Hepatocyte (in vitro differentiated cells): ENCODE measurements around the gene KIAA0930. TPM values are rescaled to one million over a fixed set of nuclear protein-coding genes. Genes with fewer than 3 reads are reported as not detected.

Experiments
- DNase-seq: peaks from one replicate; pipeline ENCODE4 v3.0.0-alpha.2; 2016; ENCODE audit warnings: low spot score
- H2AFZ ChIP-seq: fragments of 200-600 bp; sonication (generic); 2 replicates; pipeline ENCODE4 v1.6.0; 2016; ENCODE audit warnings: antibody characterized with exemption, mild to moderate bottlenecking
- H3K27ac ChIP-seq: fragments of 200-600 bp; sonication (generic); 2 replicates; pipeline ENCODE4 v1.5.1; 2016; ENCODE audit warnings: mild to moderate bottlenecking
- H3K27me3 ChIP-seq: fragments of 200-600 bp; sonication (generic); 2 replicates; pipeline ENCODE4 v1.6.1; 2016
- H3K36me3 ChIP-seq: fragments of 200-600 bp; sonication (generic); replicated peaks from 2 replicates; pipeline ENCODE4 v1.5.1; 2016; ENCODE audit warnings: low read depth; ENCODE audit not compliant: insufficient read depth
- H3K4me1 ChIP-seq: fragments of 200-600 bp; sonication (generic); 2 replicates; pipeline ENCODE4 v1.5.1; 2016; ENCODE audit warnings: mild to moderate bottlenecking, moderate library complexity; ENCODE audit not compliant: insufficient read depth
- H3K4me2 ChIP-seq: fragments of 200-600 bp; sonication (generic); 2 replicates; pipeline ENCODE4 v1.6.0; 2016
- H3K4me3 ChIP-seq: fragments of 200-600 bp; sonication (generic); 2 replicates; pipeline ENCODE4 v1.5.1; 2016; ENCODE audit warnings: mild to moderate bottlenecking
- H3K79me2 ChIP-seq: fragments of 200-600 bp; sonication (generic); 2 replicates; pipeline ENCODE4 v1.6.0; 2017; ENCODE audit warnings: mild to moderate bottlenecking
- H3K9me2 ChIP-seq: fragments of 200-600 bp; sonication (generic); replicated peaks from 2 replicates; pipeline ENCODE4 v1.6.0; 2017; ENCODE audit warnings: mild to moderate bottlenecking; ENCODE audit not compliant: insufficient read depth
- H3K9me3 ChIP-seq: fragments of 200-600 bp; sonication (generic); 2 replicates; pipeline ENCODE4 v1.5.1; 2016; ENCODE audit warnings: low read depth, mild to moderate bottlenecking
- H4K20me1 ChIP-seq: fragments of 200-600 bp; sonication (generic); 2 replicates; pipeline ENCODE4 v1.6.0; 2016; ENCODE audit warnings: mild to moderate bottlenecking; ENCODE audit not compliant: insufficient read depth, poor library complexity, severe bottlenecking
- EZH2 ChIP-seq: fragments of 200-600 bp; sonication (generic); IDR thresholded peaks from 2 replicates; pipeline ENCODE4 v1.6.1; 2016; ENCODE audit warnings: antibody characterized with exemption, mild to moderate bottlenecking, borderline replicate concordance
- EZH2phosphoT487 ChIP-seq: fragments of 200-600 bp; sonication (generic); IDR thresholded peaks from one replicate; pipeline ENCODE4 v1.6.1; 2018; ENCODE audit warnings: antibody characterized with exemption, mild to moderate bottlenecking, low read depth, moderate library complexity; ENCODE audit not compliant: unreplicated experiment, severe bottlenecking
- WGBS: methylation state at CpG from one replicate; pipeline ENCODE4 v1.1.6; 2016; ENCODE audit warnings: low lambda C conversion rate; ENCODE audit errors: missing lambda C conversion rate; 5-methylcytosine and 5-hydroxymethylcytosine counted together
- polyA plus RNA-seq: library from polyadenylated mRNA; unstranded; fragments of >200 nt; fragmentation: Nextera tagmentation; extraction: Ambion mirVana; gene quantifications from 2 replicates; pipeline ENCODE4 v1.2.1, GENCODE V29; 2016
- total RNA-seq: library from RNA; depleted of rRNA; stranded (reverse); fragments of >200 nt; gene quantifications from 2 replicates; pipeline ENCODE4 v1.2.3, GENCODE V29; 2014
- TF ChIP-seq, protein P1 (sequence below): fragments of 200-600 bp; sonication (generic); IDR thresholded peaks from 2 replicates; pipeline ENCODE4 v1.5.1; 2016; ENCODE audit warnings: antibody characterized with exemption, mild to moderate bottlenecking; ENCODE audit not compliant: poor library complexity

KIAA0930 gene
- total and polyA plus RNA-seq, 2 experiments from 2014 or later = 30.9 to 42.0 TPM

DNA sequence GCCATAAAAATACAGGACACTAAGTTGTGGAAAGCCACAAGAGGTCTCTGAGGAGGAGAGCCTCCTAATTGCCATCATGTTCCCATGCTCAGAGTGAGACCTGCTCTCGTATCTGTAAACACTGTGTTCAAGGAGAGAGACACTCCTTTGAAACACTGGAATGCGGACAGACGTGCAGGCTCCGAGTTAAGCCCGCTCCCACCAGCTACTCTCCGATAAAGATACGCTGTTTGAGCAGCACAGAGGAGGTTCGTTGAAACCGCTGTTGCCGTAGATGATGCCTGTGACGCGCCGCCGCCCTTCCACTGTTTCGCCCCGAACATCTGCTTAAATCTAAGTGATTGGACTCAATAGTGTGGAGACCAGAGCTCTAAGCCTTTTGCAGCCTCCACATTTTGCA is 51.9 kb downstream of the KIAA0930 start:
- H3K27me3 ChIP-seq = no peaks in the 10 kb centered on the region
- H3K4me1 ChIP-seq = peaks cover 26% of the 10 kb centered on the region
- WGBS = 52% methylated on average over 16 of the region's 16 CpGs
- no peaks in the 10 kb centered on the region for H3K36me3 ChIP-seq
- no peak overlapping the region for H2AFZ ChIP-seq
- H3K27ac ChIP-seq = peak overlapping the region; percentile 58
- no peaks in the 10 kb centered on the region for H3K79me2 ChIP-seq
- H4K20me1 ChIP-seq = no peaks in the 10 kb centered on the region
- TF ChIP-seq EZH2phosphoT487 (no peak), EZH2 (no peak)
- TF ChIP-seq, protein P1, sequence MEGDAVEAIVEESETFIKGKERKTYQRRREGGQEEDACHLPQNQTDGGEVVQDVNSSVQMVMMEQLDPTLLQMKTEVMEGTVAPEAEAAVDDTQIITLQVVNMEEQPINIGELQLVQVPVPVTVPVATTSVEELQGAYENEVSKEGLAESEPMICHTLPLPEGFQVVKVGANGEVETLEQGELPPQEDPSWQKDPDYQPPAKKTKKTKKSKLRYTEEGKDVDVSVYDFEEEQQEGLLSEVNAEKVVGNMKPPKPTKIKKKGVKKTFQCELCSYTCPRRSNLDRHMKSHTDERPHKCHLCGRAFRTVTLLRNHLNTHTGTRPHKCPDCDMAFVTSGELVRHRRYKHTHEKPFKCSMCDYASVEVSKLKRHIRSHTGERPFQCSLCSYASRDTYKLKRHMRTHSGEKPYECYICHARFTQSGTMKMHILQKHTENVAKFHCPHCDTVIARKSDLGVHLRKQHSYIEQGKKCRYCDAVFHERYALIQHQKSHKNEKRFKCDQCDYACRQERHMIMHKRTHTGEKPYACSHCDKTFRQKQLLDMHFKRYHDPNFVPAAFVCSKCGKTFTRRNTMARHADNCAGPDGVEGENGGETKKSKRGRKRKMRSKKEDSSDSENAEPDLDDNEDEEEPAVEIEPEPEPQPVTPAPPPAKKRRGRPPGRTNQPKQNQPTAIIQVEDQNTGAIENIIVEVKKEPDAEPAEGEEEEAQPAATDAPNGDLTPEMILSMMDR = no peak
- H3K9me2 ChIP-seq = no peaks in the 10 kb centered on the region
- H3K4me3 ChIP-seq = no peak overlapping the region
- no peaks in the 10 kb centered on the region for H3K9me3 ChIP-seq
- no peak for DNase-seq
- H3K4me2 ChIP-seq = no peak overlapping the region

DNA sequence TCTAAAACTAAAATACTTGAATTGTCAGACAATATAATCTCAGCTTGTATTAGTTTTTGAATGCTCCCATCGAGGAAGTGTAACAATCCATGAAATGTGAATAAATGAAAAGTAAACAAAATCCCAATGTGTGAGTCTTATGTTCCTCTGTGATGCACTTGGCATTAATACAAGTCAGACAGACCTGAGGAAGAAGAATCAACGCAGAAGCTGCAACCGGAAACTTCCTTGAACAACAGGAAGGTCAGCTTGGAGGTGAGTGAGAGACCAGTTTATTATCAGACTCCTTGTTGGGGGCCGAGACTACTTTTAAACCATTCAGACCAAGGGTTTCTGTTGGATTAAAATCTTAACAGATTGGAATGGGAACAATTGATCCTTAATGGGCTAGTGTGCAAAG is 52.8 kb downstream of the KIAA0930 start:
- no peak overlapping the region for H3K4me3 ChIP-seq
- H3K4me1 ChIP-seq = peaks cover 20% of the 10 kb centered on the region
- no peak for DNase-seq
- WGBS = 83% methylated on average over 4 of the region's 4 CpGs
- H3K27ac ChIP-seq = peak overlapping the region; percentile 58
- H3K36me3 ChIP-seq = no peaks in the 10 kb centered on the region
- no peak overlapping the region for H3K4me2 ChIP-seq
- H3K9me2 ChIP-seq = no peaks in the 10 kb centered on the region
- no peaks in the 10 kb centered on the region for H3K9me3 ChIP-seq
- no peak overlapping the region for H2AFZ ChIP-seq
- TF ChIP-seq EZH2phosphoT487 (no peak), EZH2 (no peak)
- TF ChIP-seq, protein P1 = no peak
- H4K20me1 ChIP-seq = no peaks in the 10 kb centered on the region
- H3K27me3 ChIP-seq = no peaks in the 10 kb centered on the region
- no peaks in the 10 kb centered on the region for H3K79me2 ChIP-seq

DNA sequence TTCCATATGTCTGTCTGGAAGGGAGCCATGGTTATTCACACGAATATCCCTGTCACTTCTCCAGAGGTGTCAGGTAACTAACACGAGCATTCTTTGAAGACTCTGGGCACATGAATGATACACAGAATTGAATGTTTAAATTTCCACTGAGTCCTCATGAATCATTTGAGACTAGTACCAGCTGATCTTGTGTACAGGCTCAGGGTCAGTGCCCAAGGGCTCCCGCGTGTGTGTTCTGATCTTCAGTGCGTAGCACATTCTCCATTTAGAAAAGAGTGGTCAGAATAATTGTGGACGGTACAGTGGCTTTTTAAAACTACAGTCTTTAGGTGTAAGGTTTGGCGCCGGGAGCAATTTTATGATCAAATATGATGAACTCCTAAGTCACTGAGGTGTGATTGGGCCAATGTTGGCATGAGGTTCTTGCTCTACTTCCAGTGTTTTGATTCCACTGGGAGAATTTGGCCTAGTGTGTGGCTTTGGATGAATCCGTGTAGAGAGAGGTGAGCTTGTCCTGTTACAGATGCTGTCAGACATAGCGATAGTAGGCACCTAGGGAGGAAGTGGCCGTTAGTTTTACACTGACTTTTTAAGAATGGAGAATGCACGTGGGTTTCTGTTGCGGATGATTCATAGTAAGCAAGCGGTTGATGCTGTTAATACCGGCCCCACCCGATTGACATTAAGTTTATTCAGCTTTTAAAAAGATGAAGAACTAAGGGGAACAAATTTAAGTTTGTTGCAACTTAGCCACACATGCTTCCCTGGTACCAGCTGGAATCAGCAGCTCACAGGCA is 54.8 kb downstream of the KIAA0930 start:
- Histone ChIP-seq H3K9me2 (no peaks in the 10 kb centered on the region), H3K27me3 (no peaks in the 10 kb centered on the region), H3K4me3 (no peak overlapping the region), H3K36me3 (no peaks in the 10 kb centered on the region), H3K4me1 (peaks cover 12% of the 10 kb centered on the region), H2AFZ (no peak overlapping the region), H4K20me1 (no peaks in the 10 kb centered on the region), H3K9me3 (no peaks in the 10 kb centered on the region), H3K27ac (no peak overlapping the region), H3K4me2 (no peak overlapping the region), H3K79me2 (peaks cover 12% of the 10 kb centered on the region)
- no peak for DNase-seq
- 95% methylated on average over 16 of the region's 16 CpGs for WGBS
- TF ChIP-seq, protein P1 = no peak
- TF ChIP-seq EZH2phosphoT487 (no peak), EZH2 (no peak)
